Amniotic epithelial cell (primary cell): ENCODE measurements around the gene PCTP.

Experiments
- DNase-seq: peaks from one replicate; pipeline ENCODE4 v3.0.0-alpha.2; 2010; ENCODE audit warnings: low read depth

PCTP gene

DNA sequence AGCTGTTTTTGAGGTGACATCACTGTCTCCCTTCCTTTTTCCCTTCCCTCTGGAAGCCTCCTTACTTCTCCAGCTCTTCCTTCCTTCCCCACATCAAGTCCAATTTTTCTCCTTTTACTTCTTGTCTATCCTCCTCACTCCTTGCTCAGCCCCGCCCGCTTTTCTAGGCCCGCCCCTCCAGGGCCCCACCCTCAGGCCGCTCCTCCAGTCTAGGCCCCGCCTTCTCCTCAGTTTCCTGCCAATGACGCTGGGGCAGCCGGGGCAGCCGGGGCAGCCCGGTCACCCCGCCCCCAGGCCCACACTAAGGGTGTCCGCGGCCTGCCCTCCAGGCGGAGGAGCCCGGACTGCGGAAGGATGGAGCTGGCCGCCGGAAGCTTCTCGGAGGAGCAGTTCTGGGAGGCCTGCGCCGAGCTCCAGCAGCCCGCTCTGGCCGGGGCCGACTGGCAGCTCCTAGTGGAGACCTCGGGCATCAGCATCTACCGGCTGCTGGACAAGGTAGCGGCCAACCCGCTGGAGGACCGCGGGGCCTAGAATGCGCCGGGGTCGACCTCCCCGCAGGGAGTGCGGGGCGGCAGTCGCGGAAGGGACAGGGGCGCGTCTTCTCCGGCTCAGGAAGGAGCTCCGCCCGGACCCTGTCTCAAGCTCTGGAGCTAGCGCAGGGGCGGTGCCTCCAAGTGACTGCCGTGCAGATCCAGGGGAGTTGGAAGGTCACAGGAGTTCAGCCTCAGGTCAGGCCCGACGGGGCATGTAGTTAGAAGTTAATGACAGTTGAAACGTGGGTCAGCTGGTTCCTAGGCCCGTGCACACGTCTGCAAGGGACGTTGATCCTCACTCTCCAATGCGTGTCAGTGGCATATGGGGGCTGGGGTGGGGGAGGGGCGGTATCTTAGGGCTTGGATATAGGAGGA, at the start of gene PCTP:
Gene PCTP (plus strand): TSS at position 302 of the 908 bp plus-strand sequence. CDS start 53 bp downstream, at position 355.
- peak; percentile 89 for DNase-seq

DNA sequence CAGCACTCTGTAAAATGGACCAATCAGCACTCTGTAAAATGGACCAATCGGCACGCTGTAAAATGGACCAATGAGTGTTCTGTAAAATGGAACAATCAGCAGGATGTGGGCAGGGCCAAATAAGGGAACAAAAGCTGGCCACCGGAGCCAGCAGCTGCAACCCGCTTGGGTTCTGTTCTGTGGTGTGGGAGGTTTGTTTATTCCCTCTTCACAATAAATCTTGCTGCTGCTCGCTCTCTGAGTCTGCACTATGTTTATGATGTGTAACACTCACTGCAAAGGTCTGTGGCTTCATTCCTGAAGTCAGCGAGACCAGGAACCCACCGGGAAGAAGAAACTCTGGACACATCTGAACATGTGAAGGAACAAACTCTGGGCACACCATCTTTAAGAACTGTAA, 48.7 kb upstream of the PCTP start:
- peak; percentile 41 for DNase-seq

DNA sequence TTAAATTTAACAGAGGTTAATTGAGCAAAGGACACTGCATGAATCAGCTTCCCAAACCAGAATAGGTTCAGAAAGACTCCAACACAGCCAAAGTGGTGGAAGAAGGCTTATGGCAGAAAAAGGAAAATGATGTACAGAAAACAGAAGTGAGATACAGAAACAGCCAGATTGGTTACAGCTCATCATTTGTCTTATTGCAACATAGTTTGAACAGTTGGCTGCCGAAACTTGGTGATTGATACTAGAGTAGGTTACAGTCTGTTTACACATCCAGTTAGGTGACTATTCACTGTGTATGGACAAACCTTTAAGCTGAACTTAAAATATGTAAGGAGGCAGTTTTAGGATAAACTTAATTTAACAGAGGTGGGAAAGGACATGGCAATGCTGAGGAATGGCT, 46.5 kb upstream of the PCTP start:
- peak; percentile 24 for DNase-seq

DNA sequence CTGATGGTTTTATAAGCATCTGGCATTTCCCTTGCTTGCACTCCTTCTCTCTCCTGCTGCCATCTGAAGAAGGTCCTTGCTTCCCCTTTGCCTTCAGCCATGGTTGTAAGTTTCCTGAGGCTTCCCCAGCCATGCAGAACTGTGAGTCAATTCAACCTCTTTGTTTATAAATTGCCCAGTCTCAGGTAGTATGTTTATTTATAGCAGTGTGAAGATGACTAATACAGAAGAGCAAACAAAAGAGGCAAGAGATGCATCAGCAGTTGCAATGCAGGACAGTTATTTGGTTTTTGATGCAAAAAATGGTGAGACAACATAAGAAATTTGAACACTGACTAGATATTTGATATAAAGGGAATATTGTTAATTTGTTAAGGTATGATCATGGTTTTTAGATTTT, 45.0 kb upstream of the PCTP start:
- no peak for DNase-seq

DNA sequence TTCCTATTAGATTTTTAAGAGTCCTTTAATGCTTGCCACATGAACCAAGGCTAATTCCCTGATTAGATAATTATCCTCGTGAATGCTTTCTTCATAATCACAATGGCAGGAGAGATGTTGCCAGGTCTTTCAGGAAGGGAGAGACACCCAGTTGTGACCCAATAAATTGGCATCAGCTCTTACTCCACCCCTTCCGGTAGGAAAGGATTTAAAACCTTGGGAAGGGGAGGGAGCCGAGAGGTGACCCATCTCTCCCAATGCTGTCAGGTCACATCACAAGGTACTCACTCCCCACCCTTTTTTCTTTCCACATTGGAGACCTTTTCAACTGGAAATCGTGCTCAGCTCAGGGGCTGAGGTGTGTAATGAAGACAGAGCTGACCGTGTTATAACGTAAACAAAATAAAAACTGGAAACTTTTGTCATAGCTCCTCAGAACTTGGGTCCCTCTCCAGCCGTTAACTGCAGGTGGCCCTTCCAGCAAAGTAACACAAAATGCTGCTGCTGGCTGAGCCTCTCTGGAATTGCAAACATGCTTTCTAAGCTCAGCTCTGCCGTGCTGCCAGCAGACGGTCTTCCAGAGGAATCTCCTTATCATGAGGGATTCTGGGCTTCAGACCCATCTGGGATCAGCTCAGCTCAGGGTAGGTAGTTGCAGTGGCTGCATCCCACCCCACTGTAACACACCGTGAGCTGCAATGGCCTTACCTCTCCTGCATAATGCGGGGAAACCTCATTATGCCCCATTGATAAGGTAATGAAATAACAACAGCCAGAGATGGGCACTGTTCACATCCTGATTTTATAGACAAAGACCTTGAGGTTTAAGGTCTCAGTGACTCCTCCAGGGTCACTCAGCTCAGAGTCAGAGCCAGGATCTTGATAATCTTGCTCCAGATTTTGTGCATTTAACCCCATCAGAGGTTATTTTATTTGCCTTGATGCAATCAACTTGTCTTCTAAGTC, 43.8 kb upstream of the PCTP start:
- no peak for DNase-seq

DNA sequence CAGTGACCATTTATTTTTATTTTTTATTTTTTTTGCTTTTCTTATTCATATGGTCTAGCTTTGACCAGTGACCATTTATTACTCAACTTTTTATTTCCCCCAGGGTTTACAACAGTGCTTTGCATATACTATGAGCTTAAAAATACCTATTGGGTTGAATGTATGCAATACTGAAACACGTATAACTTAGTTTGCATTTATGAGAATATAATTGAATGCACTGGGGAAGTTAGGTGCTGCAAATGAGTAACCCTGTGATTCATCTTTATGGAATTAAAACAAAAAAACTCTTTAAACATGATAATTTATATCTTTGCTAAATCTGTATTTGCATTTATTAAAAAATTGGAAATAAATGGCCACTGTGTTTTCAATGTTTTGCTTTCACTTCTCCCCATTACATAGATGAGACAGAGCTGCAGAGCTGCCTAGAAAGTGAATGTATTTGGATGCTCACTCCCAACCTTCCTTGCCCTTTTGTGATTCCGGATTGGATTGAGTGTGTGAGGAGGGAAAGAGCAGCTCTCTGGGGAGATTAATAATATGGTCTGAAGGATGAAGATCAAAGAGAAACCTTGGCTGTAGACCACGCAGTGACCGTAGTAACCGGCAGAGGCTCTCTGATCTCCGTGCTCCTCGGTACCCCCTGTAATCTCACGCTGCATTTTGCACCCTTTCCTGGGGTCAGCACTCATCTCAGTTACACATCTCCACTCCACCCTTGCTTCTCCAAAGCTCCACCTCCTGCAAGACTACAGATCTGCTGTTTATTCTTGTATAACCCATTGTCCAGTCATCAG, 42.5 kb upstream of the PCTP start:
- DNase-seq, result no peak

DNA sequence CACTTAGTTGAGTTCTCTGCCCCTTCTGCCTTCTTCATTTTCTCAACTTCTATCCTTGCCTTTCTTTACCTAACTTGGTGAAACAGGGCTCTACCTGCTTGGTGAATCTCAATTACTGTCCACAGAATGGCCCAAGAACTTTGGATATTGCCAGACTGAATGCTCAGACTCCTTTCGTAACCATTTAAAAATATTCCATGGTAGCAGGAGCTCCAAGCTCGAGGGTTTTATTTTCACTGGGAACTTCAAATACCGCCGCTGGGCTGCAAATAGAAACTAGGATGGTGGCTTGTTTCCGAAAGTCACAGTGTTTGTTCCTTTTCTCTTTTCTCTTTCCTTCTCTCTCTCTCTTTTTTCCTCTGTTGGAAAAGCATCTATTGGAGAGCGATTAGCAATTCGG, 41.4 kb upstream of the PCTP start:
- no peak for DNase-seq

DNA sequence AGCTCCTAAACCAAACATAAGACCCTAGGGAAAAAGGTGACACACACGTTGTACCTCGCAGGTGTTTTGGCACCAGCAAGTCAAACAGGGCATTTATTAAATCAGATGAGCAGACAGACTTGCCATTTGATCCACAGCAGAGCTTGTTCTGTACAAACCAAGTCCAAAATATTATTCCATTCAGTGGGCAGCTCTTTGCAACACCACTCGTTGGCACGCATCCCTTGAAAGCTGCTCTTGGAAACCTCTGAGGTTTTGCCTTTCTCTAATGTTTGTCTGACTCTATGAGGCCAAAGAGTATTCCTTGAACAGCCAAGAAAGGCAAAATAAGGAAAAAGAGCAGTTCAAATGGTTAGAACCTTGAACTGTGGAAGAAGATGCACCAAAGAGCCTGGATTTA, 40.9 kb upstream of the PCTP start:
- DNase-seq, result no peak

DNA sequence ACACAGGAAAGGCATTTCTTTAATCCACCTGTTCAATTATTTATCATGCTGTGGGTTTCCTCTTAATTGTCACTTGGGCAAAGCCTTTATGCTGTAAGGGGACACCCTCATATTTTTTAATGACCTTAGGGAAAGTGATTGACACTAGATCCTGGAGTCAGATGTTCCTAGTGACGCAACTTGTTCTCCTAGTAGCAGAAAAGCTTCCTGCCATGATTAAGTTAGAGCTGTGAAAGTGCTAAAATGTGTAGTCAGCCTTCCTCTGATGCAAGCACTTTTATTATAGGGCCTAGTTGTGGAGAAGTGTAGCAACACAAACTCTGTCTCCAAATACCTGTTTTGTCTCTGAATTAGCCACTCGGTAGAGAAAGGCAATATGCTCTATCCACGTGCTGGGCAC, 40.4 kb upstream of the PCTP start:
- DNase-seq, result peak; percentile 77

DNA sequence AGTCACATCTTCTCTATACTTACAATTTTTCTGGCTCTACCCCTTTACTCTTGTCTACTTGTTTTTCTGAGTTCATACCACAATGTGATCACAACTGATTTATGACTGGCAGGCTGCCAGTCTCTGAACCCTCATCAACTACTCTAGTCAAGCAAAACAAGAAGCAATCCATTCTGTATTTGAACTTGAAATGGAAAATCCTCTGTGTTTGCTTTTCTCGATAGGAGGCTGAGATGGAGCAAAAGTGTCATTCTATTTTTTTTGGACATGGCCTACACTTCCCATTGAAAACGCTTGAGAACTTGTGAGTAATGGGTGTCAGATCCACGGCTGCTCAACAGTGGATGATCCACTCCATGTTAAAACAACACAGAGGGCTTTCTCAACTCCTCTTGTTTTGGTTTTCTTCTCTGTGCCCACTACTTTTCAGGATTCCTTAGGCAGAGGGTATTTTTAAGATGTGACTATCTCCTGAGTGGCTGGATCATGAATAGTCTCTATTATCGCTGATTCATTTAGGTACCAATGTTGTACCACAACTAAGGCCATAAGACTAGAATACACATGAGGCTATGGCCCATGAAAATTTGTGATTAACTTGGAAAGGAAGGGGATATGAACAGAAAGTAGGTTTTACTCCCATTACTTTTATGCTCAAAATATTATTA, 39.9 kb upstream of the PCTP start:
- no peak for DNase-seq

DNA sequence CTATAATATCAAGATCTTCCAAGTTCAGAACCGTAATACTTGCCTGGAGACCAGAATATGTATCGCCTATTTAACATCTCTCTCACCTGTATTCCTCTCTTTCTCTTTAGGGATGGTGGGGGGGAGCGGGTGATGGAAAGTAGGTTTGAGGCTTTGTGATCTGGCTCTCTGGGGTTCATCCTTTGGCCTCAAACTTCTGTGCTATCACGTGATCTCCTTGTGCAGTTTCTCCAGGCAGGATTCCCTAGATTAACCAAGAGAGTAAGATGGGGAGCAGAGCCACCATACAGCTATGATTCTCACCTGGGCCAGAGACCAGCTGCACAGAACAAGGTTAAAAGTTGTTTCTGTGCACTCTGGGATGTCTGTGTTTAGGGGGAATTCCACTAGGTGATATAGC, 33.4 kb upstream of the PCTP start:
- DNase-seq, result no peak

DNA sequence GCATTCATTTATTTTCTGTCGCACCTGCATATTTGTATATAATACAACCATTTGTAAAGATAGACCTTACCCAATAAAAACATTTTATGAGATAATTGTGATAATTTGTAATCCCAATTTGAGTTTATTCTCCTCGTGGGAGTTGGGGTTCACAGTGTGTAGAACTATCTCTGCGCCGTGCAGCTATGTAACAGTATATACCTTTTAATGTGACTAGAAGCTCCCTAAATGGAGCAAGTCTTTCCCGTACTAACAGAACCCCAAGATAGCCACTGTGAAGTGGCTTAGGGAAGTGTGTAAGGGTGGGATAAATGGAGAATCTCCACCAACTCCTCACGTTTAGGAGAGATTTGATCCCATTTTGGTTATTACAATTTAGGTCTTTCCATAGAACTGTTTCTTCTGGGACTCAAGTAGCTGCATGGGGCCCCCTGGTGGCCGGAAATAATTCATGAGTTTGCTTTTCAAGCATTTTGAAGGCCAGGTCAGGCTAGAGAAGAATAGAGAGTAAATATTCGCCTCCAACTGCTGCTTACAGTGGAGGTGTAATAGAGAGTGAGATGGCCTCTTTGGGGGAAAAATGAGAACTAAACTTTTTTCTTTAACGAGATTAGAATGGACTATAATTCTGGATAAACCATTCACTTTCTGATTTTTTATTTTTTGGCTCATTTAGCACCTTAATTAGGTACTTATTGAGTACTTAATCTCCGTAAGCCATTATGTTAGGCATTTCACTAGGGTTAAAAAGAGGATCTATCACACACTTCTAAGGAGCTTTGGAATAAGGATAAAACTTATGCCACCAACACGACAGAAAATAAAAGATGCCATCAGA, 32.7 kb upstream of the PCTP start:
- peak; percentile 61 for DNase-seq

DNA sequence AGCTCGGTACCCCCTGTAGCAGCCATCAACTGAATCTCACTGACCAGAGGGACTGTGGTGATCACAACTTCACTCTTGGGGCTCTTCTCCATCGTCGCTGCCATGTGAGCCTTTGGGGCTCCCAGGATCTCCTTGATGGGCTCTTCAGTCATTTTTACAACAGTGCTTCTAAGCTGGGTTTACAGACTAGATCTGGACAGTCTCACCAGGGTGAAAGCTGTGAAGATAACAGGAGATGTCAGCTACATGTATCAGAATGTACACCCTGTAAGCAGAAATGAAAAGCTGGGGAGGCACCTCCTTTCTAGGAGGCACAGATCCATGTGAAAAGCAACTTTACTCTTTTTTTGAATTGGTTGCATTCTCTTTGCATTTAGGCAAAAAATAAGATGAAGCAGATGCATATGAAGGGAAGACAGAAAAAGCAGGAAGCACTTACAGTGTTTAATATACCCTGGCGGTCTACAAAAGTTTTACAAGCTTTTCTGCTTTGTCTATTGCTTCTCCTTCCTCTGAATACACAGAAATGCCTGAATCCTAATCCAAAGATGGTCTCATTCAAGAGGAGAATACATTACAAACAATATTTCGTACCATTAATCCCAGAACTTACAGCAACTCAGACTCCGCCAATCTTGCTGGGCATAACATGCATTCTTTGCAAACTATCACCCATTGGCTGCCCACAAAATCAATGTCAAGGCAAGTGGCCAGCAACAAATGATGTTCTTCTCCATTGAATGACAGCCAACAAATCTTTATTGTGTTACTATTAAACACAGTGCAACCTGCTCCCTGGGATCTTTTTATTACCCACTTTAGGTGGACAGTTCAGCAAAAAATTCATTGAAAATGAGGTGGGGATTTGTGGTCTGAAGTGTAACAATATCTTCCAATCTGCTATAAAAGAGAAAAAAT, 29.7 kb upstream of the PCTP start:
- no peak for DNase-seq

DNA sequence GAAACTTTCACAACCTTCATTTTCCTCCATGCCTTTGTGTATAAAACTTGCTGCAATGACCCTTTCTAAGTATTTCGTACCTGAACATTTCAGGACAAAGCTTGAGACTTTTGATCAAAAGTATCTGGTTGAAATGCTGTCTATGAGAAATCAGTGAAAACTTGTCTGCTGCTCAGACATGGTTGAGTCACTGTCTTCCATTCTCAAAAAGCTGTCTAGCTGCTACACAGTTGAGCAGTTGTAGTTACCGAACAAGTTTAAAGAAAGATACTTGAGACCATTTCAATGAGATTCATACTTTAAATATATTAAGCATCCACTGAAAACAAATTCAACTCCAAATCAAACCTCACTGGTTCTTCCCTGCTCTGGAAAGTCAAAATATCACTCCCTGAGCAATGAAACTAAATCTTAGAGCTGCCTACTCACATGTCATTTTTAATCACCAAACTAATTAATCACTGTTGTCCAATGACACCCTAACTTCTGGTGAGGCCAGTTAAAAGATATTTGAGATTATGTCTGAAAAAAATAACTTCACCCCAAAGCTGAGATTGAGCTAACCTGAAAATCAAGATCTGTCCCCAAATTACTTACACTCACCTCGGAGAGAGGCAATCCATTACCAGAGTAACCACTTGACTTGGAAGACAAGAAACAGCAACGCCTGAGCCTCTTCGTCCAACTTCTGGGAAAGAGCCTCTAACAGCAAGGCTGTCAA, 28.7 kb upstream of the PCTP start:
- DNase-seq, result no peak

DNA sequence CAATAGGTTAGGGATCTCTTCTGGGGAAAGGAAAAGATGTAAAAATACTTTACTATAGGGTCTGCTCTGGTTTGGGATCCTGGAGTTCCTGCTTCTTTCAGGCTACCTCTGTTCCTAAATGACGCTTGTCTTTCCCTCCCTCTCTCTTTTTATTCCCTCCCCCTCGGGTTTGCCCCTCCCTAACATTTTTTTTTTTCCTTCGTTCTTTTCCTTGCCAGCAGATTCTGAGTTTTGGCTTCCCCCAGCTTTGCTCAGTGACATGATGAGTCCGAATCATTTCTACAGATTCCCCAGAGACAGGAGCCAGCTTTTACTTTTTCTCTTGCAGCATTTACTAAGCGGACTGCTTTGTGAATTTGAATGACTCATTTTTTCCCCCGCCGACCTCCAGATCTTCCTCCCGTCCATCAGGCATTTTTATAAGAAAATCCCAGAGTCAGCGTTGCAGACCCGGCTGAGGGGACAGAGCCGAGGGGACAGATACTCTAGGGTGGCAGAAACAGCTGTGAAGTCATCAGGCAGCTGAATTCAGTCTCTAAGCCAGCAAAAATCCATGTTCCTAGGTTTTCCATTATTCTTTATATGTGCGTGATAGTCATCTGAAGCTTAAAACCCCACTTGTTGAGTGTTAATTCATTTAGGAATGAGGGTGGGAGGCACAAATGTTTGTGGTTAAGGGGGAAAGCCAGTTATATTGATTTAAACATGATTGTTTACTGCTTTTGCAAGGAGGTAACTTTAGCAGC, 27.9 kb upstream of the PCTP start, which contains the start of gene TMEM100:
Gene TMEM100 (minus strand): TSS at position 123 of the 746 bp plus-strand sequence. CDS start 1,794 bp downstream, outside the sequence.
- DNase-seq, result peak; percentile 73

DNA sequence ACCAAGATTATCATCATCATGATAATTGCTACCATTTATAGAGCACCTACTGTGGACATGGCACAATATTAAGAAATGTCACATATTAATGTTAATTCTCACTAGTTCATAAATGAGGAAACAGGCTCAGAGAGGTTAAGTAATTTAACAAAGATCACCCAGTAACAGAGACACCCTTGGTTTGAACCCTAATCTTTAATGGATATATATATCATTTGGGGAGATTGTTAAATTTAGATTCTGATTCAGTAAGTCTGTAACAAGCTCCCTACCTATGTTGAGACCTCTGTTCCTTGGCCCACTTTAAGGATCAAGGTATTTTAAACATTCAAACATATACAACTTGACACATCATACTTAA, 27.4 kb upstream of the PCTP start:
- DNase-seq, result no peak

DNA sequence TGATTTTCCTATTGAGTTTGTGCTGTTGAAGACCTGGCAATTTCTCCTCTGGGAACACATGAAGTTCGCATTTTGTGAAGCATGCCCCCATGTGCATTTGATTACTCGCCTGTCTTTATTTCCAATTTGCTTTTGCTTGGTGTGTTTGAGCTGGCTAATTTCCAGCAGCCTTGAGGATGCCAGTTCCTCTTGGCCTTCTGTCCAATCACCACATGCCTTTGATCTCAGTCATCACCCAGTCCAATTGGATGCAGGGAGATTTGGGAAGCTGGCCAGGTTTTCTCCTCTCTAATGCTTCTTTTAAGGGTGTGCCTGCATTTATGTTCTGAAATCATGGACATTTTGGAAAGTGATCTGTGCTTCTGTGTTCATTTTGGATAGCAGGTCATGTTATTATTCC, 24.4 kb upstream of the PCTP start:
- peak; percentile 77 for DNase-seq

DNA sequence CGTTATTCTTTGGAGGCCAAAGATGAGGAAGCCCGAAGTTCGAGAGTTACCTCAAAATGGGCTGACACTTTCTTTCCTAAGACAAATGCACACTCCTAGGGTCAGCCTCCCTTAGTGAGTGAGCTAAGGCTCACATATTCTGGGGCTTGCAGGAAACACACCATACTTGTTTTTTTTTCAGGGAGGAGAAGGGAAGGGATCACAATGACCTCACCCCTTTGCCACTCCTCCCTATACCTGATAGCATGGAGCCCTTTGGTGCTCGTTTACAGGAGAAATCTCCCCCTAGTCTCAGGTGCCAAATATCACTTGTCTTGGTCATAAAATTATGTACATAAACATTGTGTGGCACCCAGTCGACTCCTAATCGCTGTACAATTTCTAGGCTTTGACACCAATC, 23.6 kb upstream of the PCTP start:
- DNase-seq, result no peak
